ENCODE measurements around the gene L3MBTL4.

GRCh38 chr18:6434481-6434880 lies 19.8 kb upstream of the L3MBTL4 start:
- TF ChIP-seq CTCF (IDR thresholded peaks at IDR 0.05), result no peak
- no peak for TF ChIP-seq POLR2A (IDR thresholded peaks at IDR 0.05)
